HCT116 (cell line): ENCODE measurements around the gene RNF141. TPM values are rescaled to one million over a fixed set of nuclear protein-coding genes. Genes with fewer than 3 reads are reported as not detected.

Experiments
- ATAC-seq: fragments of 200-7000 bp; cut with Tn5 transposase; 2 replicates; pipeline ENCODE4 v1.9.1; 2020; ENCODE audit warnings: mild to moderate bottlenecking, moderate library complexity
- BruUV-seq: library from RNA; stranded (reverse); fragments of 400-500 nt; replicated peaks from 2 replicates; lab custom pipeline; 2021; lab: Mats Ljungman, UMichigan
- CTCF ChIA-PET: fragments of 300-600 bp; sonication (Branson Sonifier 250); formaldehyde crosslinking; loops from one replicate; lab custom pipeline; 2021; ENCODE audit warnings: antibody characterized with exemption; lab: Charles Lee
- POLR2A ChIA-PET: fragments of 300-600, 350-600 bp; sonication (Branson Sonifier 250); formaldehyde crosslinking; loops from one replicate; lab custom pipeline; 2021; ENCODE audit warnings: antibody characterized with exemption; lab: Charles Lee
- RAD21 ChIA-PET, 2 experiments: fragments of 300-600 bp; sonication (Branson Sonifier 250); formaldehyde crosslinking; loops; one replicate each; lab custom pipeline; 2023; ENCODE audit warnings: low total read pairs in 2 of 2; ENCODE audit not compliant: uncharacterized antibody in 2 of 2, unreplicated experiment in 2 of 2, low non-redundant PET in 1 of 2; lab: Charles Lee
- DNase-seq: peaks from one replicate; pipeline ENCODE4 v3.0.0-alpha.2; 2010; ENCODE audit warnings: low read depth, low spot score
- H2AFZ ChIP-seq: fragments of 200-600 bp; shearing (Covaris generic), sonication (generic); 2 replicates; pipeline ENCODE4 v1.6.1; 2017; ENCODE audit warnings: low read depth, mixed run types, mixed read lengths, antibody characterized with exemption, low read length; ENCODE audit not compliant: poor library complexity, severe bottlenecking
- H3K27ac ChIP-seq: 2 replicates; pipeline ENCODE4 v1.5.1; 2012; ENCODE audit warnings: low read depth, low read length
- H3K27me3 ChIP-seq: fragments of 200-600 bp; sonication (generic); 2 replicates; pipeline ENCODE4 v1.6.1; 2016; ENCODE audit warnings: mixed run types, low read length, mixed read lengths; ENCODE audit not compliant: insufficient read depth
- H3K36me3 ChIP-seq, 2 experiments: fragments of 200-500 bp in 1 of 2; fragments of 200-600 bp in 1 of 2; sonication (Bioruptor generic) in 1 of 2; sonication (generic) in 1 of 2; 2 replicates each; pipeline versions ENCODE4 v1.5.1 to v1.6.1; 2014 to 2016; ENCODE audit warnings: low read length in 2 of 2, inconsistent platforms in 1 of 2, mixed read lengths in 1 of 2, mixed run types in 1 of 2; ENCODE audit not compliant: insufficient read depth in 2 of 2, control insufficient read depth in 1 of 2
- H3K4me1 ChIP-seq, 2 experiments: fragments of 200-600 bp in 1 of 2; sonication (generic) in 1 of 2; 2 replicates each; pipeline versions ENCODE4 v1.5.1 to v1.6.1; 2012 to 2017; ENCODE audit warnings: low read length in 2 of 2, inconsistent platforms in 1 of 2, mild to moderate bottlenecking in 1 of 2, mixed read lengths in 1 of 2, mixed run types in 1 of 2, moderate library complexity in 1 of 2; ENCODE audit not compliant: insufficient read depth in 2 of 2, control insufficient read depth in 1 of 2
- H3K4me2 ChIP-seq: fragments of 200-600 bp; sonication (generic); 2 replicates; pipeline ENCODE4 v1.6.1; 2017; ENCODE audit warnings: mixed run types, low read length, mixed read lengths
- H3K4me3 ChIP-seq, 2 experiments: fragments of 200-600 bp in 1 of 2; sonication (generic) in 1 of 2; replicated peaks in 1 of 2; 2 replicates each; pipeline ENCODE4 v1.5.1; 2011 to 2016; ENCODE audit warnings: low read length in 2 of 2, control low read depth in 1 of 2, low read depth in 1 of 2, mild to moderate bottlenecking in 1 of 2, mixed read lengths in 1 of 2, mixed run types in 1 of 2
- H3K79me2 ChIP-seq: fragments of 200-600 bp; sonication (generic); 2 replicates; pipeline ENCODE4 v1.6.1; 2017; ENCODE audit warnings: mild to moderate bottlenecking, mixed run types, low read length, moderate library complexity, mixed read lengths; ENCODE audit not compliant: insufficient read depth
- H3K9ac ChIP-seq: fragments of 200-600 bp; sonication (generic); 2 replicates; pipeline ENCODE4 v1.6.1; 2016; ENCODE audit warnings: low read length, mixed read lengths
- H3K9me2 ChIP-seq: fragments of 200-600 bp; sonication (generic), shearing (Covaris generic); 2 replicates; pipeline ENCODE4 v1.6.1; 2017; ENCODE audit warnings: mixed run types, mild to moderate bottlenecking, moderate library complexity; ENCODE audit not compliant: insufficient read depth
- H3K9me3 ChIP-seq, 2 experiments: fragments of 200-500 bp in 1 of 2; fragments of 200-600 bp in 1 of 2; sonication (Bioruptor generic) in 1 of 2; sonication (generic) in 1 of 2; 2 replicates each; pipeline ENCODE4 v1.6.1; 2014 to 2017; ENCODE audit warnings: low read length in 2 of 2, mixed read lengths in 2 of 2, inconsistent platforms in 1 of 2, low read depth in 1 of 2, mild to moderate bottlenecking in 1 of 2, mixed run types in 1 of 2, moderate library complexity in 1 of 2; ENCODE audit not compliant: control insufficient read depth in 1 of 2, insufficient read depth in 1 of 2
- H4K20me1 ChIP-seq: fragments of 200-600 bp; sonication (generic), shearing (Covaris generic); 2 replicates; pipeline ENCODE4 v1.6.1; 2017; ENCODE audit warnings: mixed run types, mild to moderate bottlenecking, moderate library complexity; ENCODE audit not compliant: insufficient read depth
- CTCF ChIP-seq, 3 experiments: fragments of 200-600 bp in 1 of 3; sonication (generic) in 1 of 3; IDR thresholded peaks in 2 of 3; conservative IDR thresholded peaks in 1 of 3; 2 replicates each; pipeline ENCODE4 v1.5.1; 2012 to 2017; ENCODE audit warnings: low read depth in 2 of 3, low read length in 2 of 3, antibody characterized with exemption in 1 of 3, borderline replicate concordance in 1 of 3, control low read depth in 1 of 3, mild to moderate bottlenecking in 1 of 3, mixed read lengths in 1 of 3, mixed run types in 1 of 3, moderate library complexity in 1 of 3; ENCODE audit not compliant: insufficient read depth in 1 of 3
- EGR1 ChIP-seq: IDR thresholded peaks from 2 replicates; pipeline ENCODE4 v1.6.1; 2012; ENCODE audit warnings: low read depth
- EZH2 ChIP-seq: fragments of 200-600 bp; sonication (generic); IDR thresholded peaks from 2 replicates; pipeline ENCODE4 v1.6.1; 2017; ENCODE audit warnings: antibody characterized with exemption, mixed run types
- JUND ChIP-seq: IDR thresholded peaks from 2 replicates; pipeline ENCODE4 v1.6.1; 2012
- MAX ChIP-seq: IDR thresholded peaks from 2 replicates; pipeline ENCODE4 v1.6.1; 2012
- TCF7L2 ChIP-seq: IDR thresholded peaks from 2 replicates; pipeline ENCODE4 v1.7.0; 2011; ENCODE audit warnings: borderline replicate concordance, inconsistent platforms; ENCODE audit not compliant: insufficient read depth, insufficient read length; ENCODE audit errors: extremely low read depth
- ZBTB33 ChIP-seq: IDR thresholded peaks from 2 replicates; pipeline ENCODE4 v1.6.1; 2011; ENCODE audit warnings: mild to moderate bottlenecking, low read length, moderate library complexity; ENCODE audit not compliant: insufficient replicate concordance; ENCODE audit errors: extremely low read depth
- intact Hi-C: fragments of 100-400 bp; cut with micrococcal nuclease; formaldehyde crosslinking; loops from 2 replicates; pipeline ENCODE4 v1.10.0; 2022
- total RNA-seq: library from RNA; stranded (reverse); gene quantifications from one replicate; pipeline ENCODE4 v1.2.1, GENCODE V29; 2021; ENCODE audit not compliant: unreplicated experiment

Gene RNF141
- total RNA-seq, 1 experiment from 2014 or later = 133 TPM

GRCh38 chr11:10473371-10473770, 67.6 kb downstream of the RNF141 start (continued):
- TF ChIP-seq CTCF (IDR thresholded peaks at IDR 0.05 in 2 of 3, conservative IDR thresholded peaks at IDR 0.05 in 1 of 3; ENCODE audit: borderline replicate concordance in 1 of 3, insufficient read depth in 1 of 3, low read depth in 2 of 3, low read length in 2 of 3) (no peak), TCF7L2 (no peak)

GRCh38 chr11:10462746-10463300, 78.2 kb downstream of the RNF141 start:
- RAD21 ChIA-PET = no interaction called here
- Histone ChIP-seq H3K9me2 (no peaks in the 10 kb centered on the region), H3K9me3 (no peaks in the 10 kb centered on the region), H3K4me1 (peaks cover 0 to 3% of the 10 kb centered on the region in 2 experiments; a peak in 1 of 4 replicates), H3K79me2 (peaks cover 19% of the 10 kb centered on the region), H2AFZ (no peak overlapping the region), H3K27ac (no peak overlapping the region), H3K9ac (no peak overlapping the region), H4K20me1 (no peaks in the 10 kb centered on the region), H3K4me2 (no peak overlapping the region), H3K4me3 (no peak overlapping the region), H3K27me3 (no peaks in the 10 kb centered on the region), H3K36me3 (peaks cover 16 to 44% of the 10 kb centered on the region in 2 experiments)
- POLR2A ChIA-PET = no interaction called here
- TF ChIP-seq CTCF (IDR thresholded peaks at IDR 0.05 in 2 of 3, conservative IDR thresholded peaks at IDR 0.05 in 1 of 3; ENCODE audit: borderline replicate concordance in 1 of 3, insufficient read depth in 1 of 3, low read depth in 2 of 3, low read length in 2 of 3) (no peak), ZBTB33 (no peak), EGR1 (no peak), EZH2 (no peak), JUND (no peak), MAX (no peak)
- BruUV-seq = no TSS peak
- no peak for ATAC-seq
- intact Hi-C loops = no loop called here
- CTCF ChIA-PET = no interaction called here
- no peak for DNase-seq
